GM18861 (cell line): Measurements from ENCODE around the gene NSD1.

ENCODE experiments used
- ATAC-seq: cut with Tn5 transposase; IDR thresholded peaks from one replicate; pipeline ENCODE4 v1.9.1; 2021; ENCODE audit not compliant: unreplicated experiment

Gene NSD1

DNA sequence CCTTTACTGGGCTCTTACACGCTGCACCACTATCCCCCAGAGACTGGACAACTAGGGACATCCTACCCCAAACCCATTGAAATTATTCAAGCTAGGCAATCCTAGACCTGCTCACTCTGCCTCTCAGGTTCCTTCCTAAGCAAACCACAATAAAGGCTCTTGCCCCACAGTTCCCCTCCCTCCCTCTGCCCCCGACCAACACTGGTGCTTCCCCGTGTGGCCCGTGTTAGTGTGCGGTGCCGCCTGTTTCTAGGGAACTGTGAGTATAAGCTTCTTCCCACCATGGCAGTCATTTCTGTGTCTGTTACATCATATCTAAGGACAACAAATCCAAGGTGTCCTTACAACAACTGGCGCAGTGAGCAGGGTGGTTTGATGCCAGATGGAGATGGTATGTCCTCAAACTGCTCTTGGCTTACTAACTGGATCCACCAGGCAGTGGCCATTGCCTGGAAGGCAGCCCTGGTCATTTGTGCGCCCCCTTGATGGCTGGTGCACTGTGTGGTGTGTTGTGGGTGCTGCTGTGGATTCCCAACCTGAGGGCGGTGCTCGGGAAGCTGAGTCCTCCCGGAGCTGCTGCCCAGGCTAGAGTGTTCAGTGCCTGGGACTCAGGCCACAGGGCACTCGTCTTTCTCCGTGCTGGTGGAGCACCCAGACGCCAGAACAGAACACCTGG lies 186.5 kb downstream of the NSD1 start:
- no peak for ATAC-seq

DNA sequence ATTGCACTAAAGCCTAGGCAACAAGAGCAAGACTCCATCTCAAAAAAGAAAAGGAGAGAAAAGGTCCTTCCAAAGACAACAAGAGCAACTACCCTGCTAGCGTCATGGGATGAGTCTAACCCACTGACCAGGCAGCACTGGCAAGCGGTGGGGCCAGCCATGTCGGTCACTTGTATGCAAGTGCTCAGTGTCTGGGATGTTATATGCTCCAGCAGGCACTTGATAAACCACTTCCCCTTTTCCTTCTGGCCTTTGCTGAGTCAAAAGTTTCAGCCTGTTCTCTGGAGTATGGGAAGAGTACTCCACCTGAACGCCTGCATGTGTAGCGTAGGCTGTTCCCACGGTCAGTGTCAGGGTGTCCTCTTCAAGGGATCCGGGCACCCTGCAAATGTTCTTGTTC lies 187.3 kb downstream of the NSD1 start:
- no peak for ATAC-seq

DNA sequence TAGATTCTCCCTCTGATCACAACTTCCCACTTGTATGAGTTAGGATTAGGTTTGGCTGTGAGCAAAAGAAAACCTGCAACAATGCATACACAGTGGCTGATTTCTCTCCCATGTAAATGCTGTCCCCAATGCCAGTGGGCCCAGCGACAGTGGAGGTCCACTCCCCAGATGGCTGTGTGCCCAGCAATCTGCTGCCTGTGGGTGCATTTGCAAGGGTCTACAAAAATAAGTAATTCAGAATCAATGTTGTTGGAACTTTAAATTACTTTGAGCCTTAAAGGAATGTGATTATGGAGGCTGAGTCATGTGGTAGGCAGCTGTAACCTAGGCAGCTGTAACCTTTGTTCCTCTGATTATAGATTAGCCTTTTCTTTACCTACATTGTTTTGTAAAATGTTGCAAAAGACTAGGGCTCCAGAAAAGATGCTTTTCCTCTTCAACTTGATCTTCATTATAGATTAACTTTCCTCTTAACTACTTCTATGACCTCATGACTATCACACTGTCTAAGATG lies 192.4 kb downstream of the NSD1 start:
- no peak for ATAC-seq

DNA sequence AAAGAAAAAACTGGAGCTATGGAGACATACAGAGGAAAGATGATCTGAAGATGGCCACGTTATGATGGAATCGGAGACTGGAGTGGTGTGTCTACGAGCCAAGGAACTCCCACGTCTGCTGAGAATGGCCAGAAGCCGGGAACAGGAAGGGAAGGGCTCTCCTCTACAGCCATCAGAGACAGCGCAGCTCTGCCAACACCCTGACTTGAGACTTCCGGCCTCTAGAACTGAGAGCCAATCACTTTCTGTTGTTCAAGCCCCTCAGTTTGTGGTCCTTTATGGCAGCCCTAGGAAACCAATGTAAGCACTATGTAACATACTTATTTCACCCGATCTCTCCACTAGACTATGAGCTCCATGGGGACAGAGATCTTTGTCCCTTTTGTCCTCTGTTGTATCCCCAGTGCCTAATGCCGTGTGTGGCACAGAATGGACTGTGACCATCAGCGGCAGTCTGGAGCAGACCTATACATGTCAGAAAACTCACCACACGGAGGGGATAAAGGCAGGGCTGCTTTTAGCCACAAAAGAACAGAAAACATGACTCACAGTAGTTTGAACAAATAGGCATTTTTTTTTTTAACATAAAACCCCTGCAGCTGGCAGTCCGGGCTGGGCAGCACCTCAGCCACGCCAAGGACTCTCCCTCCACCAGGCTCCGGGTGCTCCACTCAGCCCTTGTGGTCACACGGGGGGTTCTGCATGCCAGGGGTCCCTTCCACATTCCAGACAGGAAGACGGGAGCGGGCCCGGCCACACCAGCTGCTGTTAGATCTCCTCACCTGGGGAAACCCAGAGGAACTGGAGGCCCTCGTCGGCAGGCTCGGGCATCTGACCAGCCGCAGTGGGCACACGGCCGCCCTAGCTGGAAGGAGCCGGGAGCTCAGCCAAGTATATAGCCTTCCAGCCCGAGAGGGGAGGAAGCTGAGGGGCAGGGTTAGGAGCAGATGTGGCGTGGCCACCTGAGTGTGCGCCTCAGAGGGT lies 194.3 kb downstream of the NSD1 start:
- no peak for ATAC-seq

DNA sequence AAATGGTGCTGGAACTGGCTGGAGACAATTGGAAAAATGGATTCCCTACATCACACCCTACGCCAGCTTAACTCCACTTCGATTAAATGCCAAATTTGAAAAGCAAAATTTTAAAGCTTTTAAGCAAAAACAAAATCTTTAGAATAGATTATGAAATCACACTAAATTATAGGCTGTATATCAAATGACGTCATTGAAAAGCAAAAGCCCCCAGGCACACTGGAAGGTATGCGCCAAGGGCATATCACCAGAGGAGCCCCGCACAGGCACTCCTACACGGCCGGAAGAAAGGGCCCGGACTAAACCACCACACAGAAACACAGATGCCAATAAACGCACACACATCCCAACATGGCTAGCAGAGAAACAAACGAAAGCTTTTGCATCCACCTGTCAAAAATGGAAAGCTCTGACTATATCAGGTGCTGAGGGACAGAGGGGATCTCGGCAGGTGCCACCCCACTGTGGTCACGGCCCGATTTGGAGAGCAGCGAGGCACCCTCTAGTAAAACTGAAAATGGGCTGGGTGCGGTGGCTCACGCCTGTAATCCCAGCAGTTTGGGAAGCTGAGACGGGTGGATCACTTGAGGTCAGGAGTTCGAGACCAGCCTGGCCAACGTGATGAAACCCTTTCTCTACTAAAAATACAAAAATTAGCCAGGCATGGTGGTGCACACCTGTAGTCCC lies 195.1 kb downstream of the NSD1 start:
- ATAC-seq: no peak

DNA sequence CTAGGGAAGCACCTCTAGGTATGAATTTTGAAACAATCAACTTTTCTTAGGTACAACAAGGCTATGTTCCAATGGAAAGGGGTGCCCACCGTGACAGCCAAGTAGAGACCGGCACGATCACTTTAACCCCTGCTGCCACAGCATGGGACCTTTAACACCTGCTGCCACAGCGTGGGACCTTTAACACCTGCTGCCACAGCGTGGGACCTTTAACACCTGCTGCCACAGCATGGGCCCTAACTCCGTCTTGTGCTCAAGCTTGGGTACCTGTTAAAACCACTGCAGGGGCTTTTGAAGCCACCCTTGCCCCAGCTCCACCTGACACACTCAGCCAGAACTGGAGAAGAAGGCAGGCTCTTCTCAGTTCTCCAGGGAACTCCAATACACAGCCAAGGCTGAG lies 196.3 kb downstream of the NSD1 start:
- ATAC-seq: no peak

DNA sequence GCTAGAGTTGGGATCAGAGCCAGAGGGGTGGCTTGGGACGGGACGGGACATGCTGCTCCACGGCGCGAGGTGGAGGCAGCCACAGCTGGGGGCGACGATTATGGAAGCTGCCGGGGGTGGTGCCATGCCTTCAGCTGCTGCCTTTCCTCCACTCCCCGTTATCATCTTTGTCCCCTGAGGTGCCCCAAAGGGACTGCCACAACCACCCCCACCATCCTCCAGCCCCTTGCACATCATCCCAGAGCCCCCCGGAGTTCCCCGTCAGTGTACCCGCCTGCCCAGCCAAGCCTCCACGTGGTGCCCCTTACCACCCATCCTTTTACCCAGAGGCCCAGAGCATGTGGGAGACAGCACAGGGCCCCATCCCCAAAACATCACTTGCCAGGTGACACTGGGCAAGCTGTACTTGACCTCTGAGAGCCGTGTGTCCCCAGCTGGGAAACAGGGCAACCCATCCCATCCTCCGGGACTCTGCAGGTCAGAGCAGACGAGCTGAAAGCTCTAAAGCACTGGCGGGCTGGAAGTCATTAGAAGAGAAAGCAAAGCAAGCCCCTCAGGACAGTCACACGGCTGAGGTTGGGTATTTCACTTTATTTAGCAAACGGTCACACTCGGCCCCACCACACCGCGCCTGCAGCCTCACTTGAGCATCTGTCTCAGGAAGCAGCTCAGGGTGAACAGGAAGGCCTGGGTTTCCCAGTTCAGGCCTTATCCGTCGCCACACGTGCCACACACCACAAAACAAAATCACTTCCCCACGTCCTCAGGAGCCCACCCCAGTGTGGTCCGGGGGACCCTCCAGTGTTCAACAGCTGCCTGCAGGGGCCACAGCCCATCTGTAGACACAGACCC lies 197.6 kb downstream of the NSD1 start:
- ATAC-seq: no peak

DNA sequence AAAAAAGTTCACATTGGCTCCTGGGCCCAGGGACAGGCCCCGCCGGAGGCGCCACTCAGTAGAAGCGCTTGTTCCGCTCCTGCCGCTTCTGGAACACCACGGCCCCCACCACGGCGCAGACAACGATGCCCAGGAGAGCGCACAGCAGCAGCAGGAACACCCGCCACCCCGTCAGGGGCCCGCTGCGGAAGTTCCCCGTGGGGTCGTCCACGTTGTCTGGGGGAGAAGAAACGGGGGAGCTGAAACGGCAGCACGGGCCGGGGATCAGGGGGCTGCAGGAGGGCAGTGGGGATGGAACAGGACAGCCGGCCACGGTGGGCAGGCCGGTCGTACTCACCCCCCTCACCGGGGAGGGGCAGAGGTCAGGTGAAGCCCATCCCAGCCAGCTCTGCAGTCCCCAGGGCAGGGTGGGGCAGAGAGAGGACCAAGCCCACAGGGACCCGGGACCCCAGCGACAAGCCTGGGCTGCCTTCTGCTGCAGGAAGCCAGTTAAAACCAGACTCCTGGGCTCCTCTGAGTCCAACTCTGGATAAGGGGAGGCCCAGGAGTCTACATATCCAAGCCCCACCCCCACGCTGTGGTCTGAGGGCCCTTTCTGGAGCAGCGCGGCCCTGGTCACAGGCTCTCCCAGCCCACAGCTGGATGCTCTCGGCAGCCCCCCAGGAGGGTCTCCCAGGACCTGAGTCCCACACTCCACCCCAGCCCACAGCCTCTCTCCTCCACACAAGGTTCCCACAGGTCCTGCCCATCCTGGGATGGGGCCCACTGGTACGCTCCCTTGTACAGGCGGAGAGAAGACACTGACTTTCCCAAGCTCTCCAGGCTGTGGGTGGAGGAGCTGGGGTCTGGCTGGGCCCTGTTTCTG lies 198.7 kb downstream of the NSD1 start:
- no peak for ATAC-seq

DNA sequence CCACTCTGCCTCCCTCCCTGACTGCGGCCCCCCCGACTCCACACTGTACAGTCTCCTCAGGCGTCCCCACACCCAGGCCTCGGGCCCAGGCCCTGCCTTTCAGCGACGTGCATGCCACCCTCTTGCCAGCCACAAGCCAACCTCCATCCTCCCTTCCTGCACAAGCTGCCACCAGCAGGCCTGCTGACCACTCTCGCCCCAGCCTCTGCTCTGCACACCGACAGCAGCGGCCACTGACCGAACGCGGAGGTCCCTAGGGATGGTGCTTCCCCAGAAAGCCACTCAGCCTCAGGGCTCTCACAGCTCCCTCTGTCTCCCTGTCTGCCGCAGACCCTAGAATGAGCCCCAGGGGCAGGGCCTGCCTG lies 199.3 kb downstream of the NSD1 start:
- ATAC-seq: no peak

DNA sequence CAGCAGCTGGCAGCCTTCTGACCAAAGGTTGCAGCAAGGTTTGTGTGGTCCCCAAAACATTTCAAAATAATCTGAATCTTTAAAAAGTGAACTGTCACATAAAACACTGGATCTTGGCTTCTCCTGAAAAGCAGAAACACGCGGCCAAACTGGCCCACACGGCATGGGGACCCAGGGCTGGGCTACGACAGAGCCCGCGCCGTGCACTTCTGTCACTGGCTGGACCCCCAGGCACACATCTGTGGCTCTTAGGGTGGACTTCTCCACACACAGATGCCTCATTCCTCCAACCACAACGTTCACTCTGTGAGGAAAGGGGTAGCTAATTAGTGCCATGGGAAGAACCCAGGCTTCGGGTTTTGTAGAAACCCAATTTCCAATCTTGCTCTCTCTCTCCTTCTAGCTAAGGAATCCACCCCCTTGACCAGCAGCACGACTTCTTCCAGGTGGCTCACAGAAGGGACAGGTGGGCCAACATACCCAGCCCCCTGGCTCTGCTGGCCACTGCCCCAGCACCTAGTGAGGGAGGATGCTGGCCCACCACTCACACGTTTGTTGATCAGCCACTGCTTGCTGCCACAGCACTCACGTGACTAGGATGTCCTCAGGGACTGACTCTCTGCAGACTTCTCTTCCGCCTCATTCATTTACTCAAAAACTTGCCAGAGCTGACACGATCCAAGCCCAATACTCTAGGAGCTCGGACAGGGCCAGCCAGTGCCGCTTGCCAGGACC lies 200.0 kb downstream of the NSD1 start:
- ATAC-seq: no peak

DNA sequence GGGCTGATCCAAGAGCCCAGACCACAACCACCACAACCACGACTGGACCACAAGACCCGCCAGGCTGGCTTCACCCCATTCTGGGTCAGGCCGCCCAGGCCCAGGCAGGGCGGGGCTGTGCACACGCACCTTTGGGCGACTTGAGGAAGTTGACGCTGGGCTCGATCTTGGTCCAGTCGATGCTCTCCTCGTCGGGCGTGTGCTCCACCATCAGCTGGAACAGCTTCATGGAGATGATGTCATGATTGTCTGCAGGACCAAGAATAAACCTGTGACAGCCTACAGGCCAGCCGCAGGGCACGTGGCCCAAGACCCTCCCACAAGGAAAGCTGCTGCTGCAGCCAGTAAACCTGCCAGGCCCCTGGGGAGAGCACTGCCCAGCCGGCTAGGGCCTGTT lies 200.6 kb downstream of the NSD1 start:
- ATAC-seq: no peak

DNA sequence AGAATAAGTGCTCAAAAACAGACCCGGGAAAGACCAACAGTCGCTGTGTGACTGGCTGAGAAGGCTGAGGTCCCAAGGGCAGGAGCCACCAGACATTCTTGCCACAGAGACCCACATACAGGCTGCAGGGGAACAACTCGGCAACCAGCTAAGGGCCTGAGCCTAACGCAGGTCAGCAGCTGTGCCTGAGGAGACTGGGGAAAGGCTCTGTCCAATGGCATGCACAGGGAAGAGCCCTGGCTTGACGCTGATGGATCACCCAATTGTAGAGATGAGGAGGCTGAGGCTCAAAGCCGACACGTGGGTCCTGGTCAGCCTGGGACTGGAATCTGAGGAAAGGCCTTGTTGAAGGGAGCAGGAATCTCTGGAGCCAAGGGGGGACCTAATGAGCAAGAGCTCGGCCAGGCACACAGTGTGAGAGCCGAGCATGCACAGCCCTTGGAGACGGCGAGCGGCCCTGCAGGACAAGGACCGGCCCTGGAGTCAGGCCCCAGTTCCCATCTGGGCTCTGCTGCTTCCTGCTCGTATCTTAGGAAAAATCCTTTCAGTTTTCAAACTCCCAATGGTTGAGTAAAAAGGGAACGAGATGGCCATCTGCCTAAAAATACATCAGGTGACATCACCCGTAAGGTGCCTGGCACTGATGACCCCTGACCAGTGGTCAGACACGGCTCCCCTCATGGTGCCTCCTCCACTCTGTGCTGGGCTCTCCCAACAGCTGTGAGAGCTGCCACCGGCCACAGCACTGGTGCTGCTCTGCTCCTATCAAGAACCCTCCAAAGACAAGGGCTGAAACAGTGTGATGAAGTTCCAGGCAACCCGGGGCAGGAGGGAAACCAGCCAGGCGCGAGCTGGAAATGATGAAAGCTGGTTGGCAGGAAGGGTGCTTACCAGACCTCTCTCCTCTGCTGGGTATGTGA lies 201.5 kb downstream of the NSD1 start:
- ATAC-seq: no peak

DNA sequence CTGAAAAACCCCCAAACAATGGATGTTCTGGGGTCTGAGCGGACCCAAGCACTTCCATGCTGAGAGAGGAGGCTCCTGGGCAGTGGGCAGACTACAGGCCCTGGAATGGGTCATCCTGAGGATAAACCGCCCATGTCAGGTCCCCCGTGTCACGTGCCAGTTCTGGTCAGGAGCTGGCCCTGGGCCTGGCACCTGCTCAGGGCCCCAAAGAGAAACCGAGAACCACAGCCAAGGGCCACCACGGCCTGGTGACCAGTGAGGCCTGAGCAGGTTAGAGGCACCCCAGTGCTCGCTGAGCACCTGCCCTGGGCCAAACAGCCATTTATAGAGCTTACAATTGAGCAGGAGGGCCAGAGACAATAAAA lies 202.1 kb downstream of the NSD1 start:
- no peak for ATAC-seq

DNA sequence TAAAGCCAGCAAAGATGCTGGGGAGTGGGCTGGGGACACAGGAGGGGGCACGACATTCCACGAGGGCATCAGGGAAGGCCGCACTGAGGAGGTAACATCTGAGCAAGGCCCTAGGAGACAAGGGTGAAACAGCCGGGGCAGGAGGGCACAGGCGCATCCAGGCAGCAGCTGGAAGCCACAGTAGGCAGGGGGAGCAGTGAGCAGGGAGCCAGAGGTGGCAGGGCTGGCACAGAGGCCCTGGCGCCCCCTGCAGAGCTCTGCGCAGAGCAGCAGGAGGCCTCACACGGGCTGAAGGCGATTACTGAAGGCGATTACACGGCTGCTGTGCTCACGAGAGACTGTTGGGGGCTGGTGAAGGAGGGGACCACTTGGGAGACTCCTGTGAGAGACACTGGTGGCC lies 202.5 kb downstream of the NSD1 start:
- no peak for ATAC-seq

DNA sequence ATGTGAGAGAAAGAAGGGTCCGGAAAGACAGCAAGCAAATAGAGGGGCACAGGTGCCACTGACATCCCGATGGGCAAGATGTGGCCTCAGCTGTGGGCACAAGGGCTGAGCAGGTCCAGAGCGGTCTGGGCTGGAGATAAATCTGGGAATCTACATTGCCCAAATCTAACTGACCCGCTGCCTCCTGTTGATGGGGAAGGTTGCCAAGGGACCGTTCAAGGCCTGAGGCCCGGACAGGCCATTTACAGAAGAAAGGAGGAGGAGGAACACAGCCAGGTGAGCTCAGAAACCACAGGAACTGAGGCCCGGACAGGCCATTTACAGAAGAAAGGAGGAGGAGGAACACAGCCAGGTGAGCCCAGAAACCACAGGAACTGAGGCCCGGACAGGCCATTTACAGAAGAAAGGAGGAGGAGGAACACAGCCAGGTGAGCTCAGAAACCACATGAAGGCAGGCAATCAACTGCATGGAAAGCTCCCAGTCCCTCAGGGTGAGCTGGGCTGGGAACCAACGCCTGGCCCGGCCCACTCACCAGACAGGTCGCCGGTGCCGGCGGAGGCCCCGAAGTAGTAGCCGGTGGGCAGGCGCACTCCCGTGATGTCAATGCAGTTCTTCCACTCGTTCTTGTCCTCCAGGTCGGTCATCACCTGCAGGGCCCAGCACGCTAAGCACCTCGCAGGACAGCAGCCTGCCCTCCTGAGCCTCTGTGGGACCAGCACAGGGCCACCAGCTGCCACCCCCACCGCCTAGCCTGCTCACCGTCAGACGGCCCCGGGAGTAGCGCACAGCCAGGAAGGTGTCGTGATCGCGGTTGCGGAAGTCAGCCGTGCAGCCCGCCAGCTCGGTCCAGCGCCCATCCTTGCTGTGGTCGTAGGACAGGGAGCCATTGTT lies 203.3 kb downstream of the NSD1 start:
- no peak for ATAC-seq

DNA sequence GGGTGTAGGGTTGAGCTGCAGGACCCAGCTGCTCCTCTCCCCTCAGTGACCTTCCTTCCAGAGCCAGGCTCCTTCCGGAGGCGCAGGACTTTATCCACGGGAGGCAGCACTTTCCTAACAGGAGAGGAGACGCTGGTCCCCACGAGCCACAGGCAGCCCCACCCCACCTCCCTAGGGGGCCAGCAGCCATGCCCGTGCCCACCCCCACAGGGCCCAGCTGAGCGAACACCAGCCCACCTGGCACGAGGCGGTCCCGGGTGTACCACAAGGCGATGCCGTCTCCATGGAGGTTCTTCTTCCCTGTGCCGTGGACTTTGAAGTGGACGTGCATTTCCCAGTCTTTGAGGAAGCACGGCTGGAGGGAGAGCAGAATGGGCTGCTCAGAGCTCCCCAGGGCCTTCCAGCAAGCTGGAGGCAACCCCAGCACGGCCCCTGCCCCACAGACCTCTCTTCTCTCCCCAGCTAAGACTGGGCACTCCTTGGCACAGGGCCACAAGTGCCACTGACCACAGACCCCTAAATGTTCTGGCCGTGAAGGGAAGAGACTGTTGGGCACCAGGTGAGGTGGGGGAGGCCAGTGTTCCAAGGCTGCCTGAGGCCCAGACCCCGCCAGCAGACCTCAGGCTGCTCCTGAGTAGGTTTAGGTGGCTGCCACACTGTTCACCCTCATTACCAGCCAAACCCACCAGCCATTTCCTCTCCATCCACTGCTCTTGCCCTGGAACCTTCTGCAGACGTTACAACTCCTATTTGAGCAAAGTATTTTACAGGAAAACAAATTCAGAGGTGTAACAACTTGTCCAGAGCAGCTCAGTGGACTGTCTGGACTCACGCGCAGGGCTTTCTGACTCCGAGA lies 204.9 kb downstream of the NSD1 start:
- ATAC-seq: no peak
